Measurements from ENCODE around the gene TIMM22.

GRCh38 chr17:1032391-1032790 lies 35.5 kb downstream of the TIMM22 start:
- TF ChIP-seq CTCF (IDR thresholded peaks at IDR 0.05) (no peak), POLR2A (IDR thresholded peaks at IDR 0.05) (no peak)

Measured in thyroid gland (tissue), 4 donors.